HG03565 (cell line): ENCODE measurements around the gene UTS2R.
"Not testable (repeated sequence)": the region's sequence is repeated elsewhere in the genome, so short reads cannot be mapped to it uniquely, and the experiment has no call there.

Experiments
- ATAC-seq: cut with Tn5 transposase; IDR thresholded peaks from one replicate; pipeline ENCODE4 v1.9.1; 2021; ENCODE audit warnings: mild to moderate bottlenecking, moderate library complexity; ENCODE audit not compliant: unreplicated experiment

UTS2R gene

GRCh38 chr17:82403662-82404660 is 32.4 kb downstream of the UTS2R start:
- no peak for ATAC-seq

- no peak for ATAC-seq
These were observed 33.5 kb downstream of the UTS2R start for GRCh38 chr17:82405051-82405450.

- no peak for ATAC-seq
These were observed 34.6 kb downstream of the UTS2R start for GRCh38 chr17:82406131-82406671.

- no peak for ATAC-seq
These were observed 35.7 kb downstream of the UTS2R start for GRCh38 chr17:82407255-82407654.

- no peak for ATAC-seq
These were observed 36.8 kb downstream of the UTS2R start for GRCh38 chr17:82408288-82408937.

- ATAC-seq = no peak
These were observed 37.4 kb downstream of the UTS2R start for GRCh38 chr17:82408938-82409318.

- no peak for ATAC-seq
These were observed 38.6 kb downstream of the UTS2R start for GRCh38 chr17:82410014-82410716.

- no peak for ATAC-seq
These were observed 40.0 kb downstream of the UTS2R start for GRCh38 chr17:82411396-82412053.

GRCh38 chr17:82412081-82412480 is 40.5 kb downstream of the UTS2R start:
- ATAC-seq = not testable (repeated sequence)

GRCh38 chr17:82412535-82413520 is 41.3 kb downstream of the UTS2R start:
- ATAC-seq = no peak

- no peak for ATAC-seq
These were observed 43.1 kb downstream of the UTS2R start for GRCh38 chr17:82414548-82415281.

GRCh38 chr17:82415336-82415735 is 43.8 kb downstream of the UTS2R start:
- no peak for ATAC-seq

- ATAC-seq = no peak
These were observed 44.2 kb downstream of the UTS2R start for GRCh38 chr17:82415786-82416185.

GRCh38 chr17:82416264-82416663 is 44.7 kb downstream of the UTS2R start:
- no peak for ATAC-seq

- ATAC-seq = no peak
These were observed 45.2 kb downstream of the UTS2R start for GRCh38 chr17:82416771-82417170.

GRCh38 chr17:82418001-82418986 is 46.7 kb downstream of the UTS2R start, which contains the start of the genes HEXD and OGFOD3:
Gene HEXD, plus strand, starts transcription at chr17:82418347. Its CDS starts 1,453 bp downstream, at chr17:82419800.
Gene OGFOD3, minus strand, starts transcription at chr17:82418586. Its CDS starts 101 bp downstream, at chr17:82418485.
- ATAC-seq = peak; percentile 74

GRCh38 chr17:82419540-82419939 is 48.0 kb downstream of the UTS2R start:
- ATAC-seq = no peak
